HG03521 (cell line): ENCODE results near the gene HRH1.

Experiments
- ATAC-seq: cut with Tn5 transposase; IDR thresholded peaks from one replicate; pipeline ENCODE4 v1.9.1; 2021; ENCODE audit warnings: mild to moderate bottlenecking, moderate library complexity; ENCODE audit not compliant: unreplicated experiment

Gene HRH1

DNA sequence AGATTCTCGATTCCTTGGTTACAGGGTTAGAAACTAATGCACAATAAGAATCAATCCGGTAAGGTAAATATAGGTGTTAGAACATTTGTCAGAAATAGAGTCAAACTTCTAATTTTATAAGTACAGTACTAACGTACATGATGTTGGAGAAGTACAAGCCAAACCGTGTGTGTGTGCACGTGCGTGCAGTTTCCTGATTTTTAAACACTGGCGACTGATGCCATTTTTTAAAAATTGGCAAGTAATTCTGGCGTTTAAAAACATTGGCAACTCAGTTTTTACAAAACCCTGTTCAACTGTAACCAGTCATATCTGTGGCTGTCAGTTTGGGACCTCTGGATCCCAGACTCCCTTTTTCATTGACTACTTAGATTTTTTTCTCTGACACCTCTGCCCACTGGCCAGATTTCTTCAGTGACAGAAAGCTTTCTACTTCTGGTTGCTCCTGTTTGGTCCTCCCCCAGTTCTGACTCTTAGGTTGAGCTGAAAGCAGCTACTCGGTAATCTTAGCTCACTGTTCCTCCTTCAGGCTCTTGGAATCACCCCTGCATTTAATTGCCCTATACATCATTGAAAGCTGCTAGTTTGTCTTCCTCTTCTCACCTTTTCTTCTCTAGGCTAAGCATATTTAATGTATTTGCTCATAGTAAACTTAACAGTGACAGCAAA, 118.7 kb downstream of the HRH1 start:
- ATAC-seq, result no peak

DNA sequence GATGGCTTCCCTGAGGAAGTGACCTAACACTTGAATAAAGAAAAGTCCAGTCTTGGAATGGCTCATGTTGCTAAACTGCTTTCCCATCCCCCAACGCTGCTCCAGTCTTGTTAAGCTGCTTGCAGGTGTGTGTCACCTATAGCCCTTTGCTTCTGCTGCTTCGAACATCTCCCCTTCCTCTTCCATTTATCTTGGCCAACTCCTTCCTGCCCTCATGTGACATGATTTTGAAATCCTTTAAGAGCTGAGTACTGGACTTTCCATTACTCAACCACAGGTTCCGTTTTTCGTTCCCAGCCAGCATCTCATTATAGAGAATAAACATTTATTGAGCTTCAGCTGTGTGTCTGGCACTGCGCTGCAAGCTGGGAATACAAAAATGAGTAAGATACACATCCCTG, 119.6 kb downstream of the HRH1 start:
- no peak for ATAC-seq

DNA sequence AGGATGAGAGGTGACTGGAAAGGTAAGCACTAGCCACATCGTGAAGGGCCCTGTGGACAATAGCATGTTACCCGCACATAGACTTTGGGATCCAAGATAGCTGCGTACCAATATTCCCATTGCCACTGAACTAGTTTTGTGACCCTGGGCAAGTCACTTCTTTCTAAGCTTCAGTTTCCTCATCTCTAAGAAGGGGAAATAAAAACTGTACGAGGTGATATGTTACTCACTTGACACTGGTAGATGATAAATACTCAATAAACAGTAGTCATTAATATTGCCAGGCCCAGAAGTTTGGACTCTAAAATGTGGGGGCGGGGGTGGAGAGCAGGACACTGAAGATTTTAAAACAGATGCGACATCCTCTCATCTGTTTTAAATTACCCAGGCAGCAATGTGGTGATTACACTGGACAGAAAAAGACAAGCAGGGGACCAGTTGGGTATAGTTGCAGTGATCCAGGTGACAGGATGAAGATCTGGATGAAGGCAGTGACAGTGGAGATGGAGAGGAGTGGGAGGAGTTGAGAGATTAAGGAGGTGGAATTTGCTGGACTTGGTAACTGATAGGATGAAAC, 120.4 kb downstream of the HRH1 start:
- no peak for ATAC-seq

DNA sequence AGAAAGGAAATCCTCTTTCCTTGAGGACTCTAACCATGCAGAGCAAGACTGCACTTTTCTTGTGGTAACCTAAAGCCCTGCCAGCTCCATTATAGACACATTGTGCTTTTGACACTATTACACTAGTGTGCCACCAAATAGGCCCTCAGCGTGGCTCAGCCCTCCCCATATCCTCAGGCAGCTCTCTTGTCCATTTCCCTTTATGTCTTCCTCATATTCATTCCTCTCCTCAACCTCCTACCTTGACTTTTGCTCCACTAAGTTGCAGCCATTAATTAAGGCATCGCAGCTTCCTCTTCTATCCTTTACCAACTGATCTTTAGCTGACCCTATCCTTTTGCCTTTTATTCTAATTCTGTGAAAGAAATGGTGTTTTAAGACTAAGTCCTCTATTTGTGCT, 121.6 kb downstream of the HRH1 start:
- ATAC-seq, result no peak

DNA sequence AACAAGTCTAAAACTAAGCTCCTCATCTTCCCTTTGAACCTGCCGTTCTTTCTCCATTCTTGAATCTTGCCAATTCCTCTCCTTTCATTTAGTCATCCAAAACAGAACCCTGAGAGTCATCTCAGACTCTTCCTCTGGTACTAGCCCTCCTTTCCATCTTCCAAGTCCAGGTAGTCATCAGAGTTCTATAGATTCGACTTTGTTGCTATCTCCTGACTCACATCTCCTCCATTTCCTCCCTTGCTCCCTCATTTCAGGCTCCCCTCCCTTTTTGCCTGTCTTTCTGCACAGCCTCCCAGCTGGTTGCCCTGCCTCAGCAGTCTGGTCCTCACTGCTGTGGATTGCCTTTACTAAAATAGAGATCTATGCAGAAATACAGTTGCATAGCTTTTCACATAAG, 122.6 kb downstream of the HRH1 start:
- ATAC-seq, result no peak

DNA sequence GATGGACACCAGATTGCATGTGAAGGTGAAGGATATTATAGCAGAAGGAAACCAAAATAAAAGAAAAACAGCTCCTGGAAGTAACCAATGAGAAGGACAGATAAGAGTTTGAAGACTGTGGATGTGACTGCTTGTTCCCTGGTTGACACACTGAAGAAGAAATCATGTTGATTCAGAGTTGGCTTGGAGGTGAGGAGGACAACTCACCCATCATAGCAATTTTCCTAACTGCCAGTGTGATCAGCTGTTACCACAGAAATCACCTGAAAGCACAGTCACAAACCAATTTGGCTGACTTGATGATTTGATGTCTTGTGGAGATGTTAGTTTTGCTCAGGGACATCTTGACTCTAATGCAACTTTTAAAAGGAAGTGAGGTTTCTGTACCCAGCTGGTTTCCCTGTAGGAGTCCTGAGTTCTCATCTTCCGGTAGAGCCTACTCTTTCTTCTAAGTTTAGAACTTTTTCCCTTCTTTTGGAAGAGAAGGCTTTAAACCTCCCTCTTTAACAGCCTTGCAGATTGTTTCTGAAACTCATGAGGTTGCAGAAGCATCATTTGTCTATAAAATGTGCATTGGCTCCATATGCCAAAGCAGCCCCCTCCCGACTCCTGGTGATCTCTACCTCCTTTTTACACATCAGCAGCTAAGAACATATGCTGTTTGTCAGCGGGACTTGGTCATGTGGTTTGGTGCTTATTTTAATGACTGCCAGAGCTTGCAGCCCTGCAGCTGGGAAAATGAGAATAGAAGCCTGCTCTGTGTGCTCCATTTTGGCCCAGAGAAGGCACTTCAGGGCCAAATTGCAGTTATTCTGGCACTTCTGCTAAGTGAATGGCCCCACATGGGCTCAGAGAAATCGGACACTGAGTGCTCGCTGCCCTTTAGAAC, 128.2 kb downstream of the HRH1 start:
- no peak for ATAC-seq

DNA sequence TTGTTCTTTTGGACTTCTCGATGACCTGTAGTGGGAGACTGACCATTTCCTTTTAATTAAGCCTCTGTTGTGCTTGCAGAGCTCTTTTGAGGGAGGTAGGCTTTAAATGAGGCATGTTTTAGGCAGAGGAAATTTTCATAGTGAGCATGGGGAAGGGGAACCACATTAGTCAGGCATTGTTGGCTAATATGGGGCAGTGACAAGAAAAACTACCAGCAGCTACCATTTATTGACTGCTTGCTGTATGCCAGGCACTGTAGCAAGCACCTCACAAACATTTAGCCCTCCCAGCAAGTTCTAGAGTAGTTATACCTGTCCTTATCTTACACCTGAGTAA, 128.8 kb downstream of the HRH1 start:
- ATAC-seq, result no peak

DNA sequence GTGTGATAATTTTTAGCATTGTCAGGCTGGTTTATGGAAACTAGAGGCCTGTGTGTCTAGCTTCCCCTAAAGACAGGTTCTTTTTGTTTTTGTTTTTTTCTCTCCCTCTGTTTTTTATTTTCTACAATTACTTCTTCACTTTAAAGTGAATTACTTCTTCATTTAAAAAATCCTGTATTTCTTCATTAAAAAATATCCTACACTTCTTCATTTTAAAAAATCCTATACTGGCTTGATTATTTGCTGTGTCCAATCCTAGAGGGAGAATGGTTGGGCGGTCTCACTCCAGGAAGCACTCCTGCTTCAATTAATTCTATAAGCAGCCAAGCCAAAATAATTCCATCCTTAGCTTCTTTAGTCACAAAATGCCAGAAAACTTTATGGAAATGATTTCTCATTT, 129.7 kb downstream of the HRH1 start:
- ATAC-seq, result no peak

DNA sequence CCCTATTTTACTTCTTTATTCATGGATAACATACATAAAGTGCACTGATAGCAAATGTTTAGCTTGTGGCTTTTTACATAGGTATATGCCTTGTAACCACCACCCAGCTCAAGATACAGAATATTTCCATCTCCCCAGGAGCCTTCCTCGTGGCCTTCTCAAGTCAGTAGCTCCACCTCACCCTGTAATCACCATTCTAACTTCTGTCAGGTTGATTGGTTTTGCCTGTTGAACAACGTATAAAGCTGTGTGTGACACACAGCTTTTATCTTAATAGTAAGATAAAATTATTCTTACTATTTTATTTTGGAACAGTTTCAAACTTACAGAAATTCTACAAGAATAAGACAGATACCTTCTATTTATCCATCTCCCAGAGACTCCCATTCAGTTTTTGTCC, 131.2 kb downstream of the HRH1 start:
- no peak for ATAC-seq

DNA sequence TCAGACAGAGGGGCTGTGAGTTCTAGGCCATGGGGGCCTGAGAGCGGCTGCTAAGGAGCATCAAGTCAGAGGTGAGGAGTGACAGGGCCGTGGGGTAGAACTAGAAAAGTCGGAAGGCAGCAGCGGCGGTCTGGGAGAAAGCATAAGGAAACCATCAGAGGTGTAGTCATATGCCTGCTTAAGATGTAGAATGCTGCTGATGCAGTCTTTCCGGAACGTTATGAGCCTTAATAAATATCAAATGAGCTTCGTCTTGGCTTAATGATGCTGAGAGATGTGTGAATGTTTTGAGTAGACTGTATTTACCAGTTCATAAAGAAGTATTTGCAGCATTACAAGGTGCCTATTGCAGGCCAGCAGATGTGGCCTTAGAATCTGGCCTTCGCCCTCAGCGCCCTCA, 133.1 kb downstream of the HRH1 start:
- ATAC-seq, result no peak

DNA sequence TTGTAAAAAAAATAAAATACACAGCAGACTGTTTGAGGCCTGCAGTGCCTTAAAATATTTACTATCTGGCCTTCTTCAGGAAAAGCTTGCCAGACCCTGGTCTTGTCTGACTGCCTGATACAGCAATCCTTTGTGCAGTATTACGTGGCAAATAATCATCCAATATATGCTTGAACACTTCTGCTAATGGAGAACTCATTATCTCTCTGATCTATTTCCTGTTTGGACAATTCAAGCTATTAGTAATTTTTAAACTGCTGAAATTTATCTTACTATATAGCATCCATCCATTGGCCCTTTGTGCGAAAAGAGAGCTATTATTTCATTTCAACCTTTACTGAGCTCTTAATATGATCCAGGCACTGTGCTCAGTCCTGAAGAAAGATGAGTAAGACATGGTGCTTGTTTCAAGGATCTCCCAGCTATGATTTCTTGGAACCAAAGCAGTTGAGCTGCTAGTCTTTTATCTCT, 133.8 kb downstream of the HRH1 start:
- ATAC-seq, result no peak

DNA sequence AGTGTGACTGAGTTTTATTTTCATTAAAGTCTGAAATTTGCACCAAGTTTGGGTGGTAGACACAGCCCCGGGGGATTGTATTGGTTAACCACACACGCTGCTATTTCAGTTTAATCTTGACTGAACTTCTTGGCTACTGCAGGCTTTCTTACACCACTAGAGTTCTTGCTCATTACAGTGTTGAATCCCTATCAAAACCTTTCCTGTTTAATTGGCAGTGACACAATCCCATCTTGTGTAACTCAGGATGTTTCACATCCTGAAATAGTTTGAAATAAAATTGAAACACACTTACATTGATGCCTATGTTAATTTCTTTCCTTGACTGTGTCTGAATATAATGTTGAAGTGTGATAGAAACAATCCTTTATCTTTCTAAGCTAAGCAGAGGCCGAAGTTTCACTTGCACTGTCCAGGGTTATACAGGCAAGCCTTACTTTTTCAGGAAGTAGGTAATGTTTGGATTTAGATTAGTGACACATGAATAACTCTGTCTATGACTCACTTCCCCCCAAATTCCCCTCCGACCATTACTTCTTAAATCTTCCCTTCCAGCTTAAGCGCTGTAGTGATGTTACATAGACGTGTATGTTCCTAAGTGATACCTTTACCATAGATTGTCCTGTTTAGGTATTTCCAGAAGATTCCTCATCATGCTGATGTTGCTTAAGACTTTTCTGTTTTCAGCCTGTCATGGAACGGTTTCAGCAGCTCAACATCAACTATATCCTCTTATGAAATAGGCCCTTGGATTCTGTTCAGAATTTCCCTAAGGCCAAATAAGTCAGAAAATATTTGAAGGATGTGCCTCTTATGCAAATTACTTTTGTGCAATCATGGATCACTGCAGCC, 134.7 kb downstream of the HRH1 start:
- peak; percentile 66 for ATAC-seq

DNA sequence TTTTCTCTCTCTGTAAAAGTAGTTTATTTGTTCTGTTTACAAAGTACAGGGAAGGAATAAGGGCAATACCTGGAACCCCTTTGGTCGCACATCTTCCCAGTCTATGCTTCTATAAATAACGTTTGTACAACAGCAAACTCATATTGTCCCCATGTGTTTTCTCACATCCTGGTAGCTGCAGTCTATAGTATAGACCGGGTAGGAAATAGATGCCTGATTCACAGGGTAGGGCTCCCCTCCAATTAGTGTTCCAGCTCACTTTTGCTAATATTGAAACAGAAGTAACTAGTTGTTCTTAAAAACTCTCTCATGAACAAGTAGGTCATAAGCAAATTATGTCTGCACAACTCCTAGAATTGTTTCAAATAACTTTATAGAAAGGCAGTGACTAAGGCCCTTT, 135.6 kb downstream of the HRH1 start:
- no peak for ATAC-seq

DNA sequence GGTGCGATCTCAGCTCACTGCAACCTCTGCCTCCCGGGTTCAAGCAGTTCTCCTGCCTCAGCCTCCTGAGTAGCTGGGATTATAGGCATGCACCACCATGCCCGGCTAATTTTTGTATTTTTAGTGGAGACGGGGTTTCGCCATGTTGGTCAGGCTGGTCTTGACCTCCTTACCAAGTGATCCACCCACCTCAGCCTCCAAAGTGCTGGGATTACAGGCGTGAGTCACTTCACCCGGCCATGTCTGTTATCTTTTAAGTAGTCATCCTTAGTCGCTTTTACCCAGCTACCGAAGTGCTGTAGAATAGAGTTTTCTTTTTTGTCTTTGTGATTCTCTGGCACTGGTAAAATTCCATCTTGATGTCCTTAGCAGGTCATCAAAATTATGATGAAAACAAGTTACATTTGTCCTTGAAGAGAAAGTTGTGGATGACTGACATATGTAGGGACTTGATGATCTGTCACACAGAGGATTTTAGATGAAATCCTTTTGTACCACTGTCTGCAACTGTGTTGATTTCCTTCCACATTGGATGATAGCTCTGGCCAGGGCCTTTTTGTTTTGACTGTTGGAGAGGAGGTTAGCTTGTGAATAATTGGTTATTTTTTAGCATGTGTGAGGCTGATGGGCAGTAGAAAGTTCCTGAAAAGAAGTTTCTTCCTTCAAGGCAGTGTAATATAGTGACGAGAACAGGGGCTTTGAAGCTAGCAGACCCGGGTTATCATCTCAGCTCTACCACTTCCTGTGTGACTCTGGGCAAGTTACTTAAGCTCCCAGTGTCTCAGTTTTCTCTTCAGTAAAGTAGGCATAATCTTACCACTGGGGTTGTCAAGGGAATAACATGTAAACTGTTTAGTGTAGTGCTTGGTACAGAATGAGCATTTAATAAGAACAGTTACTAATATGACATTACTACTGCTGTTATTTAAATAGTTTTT, 136.7 kb downstream of the HRH1 start:
- ATAC-seq, result no peak

DNA sequence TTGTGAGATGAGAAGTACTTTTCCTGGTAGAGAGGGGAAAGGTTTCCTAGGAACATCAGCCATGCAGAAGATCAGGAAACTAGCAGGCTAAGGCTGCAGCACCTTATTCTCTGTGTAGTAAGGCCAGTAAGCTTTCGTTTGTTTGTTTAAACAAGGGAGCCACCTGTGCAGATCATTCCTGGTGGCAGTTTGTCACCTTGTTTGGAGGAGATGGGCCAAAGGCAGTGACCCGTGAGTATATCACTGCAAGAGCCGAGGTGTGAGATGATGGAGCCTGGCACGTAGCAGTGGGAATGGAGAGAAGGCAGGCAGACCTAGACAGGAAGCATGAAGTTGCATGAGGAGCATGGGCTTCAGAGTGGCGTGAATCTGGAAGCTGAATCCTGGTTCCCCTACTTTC, 137.5 kb downstream of the HRH1 start:
- no peak for ATAC-seq

DNA sequence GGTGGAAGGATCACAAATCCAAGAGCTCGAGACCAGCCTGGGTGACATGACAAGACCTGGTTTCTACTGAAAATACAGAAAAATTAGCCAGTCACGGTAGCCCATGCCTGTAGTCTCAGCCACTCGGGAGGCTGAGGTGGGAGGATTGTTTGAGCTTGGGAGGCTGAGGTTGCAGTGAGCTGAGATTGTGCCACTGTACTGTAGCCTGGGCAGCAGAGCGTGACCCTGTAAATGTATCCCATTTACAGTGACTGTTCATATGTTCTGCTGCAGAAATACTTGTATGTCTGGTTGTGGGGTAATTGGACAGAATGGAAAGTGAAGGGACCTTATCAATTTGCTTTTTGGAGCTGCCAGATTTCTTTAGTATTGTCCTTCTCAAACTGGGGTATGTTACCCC, 142.8 kb downstream of the HRH1 start:
- ATAC-seq, result no peak

DNA sequence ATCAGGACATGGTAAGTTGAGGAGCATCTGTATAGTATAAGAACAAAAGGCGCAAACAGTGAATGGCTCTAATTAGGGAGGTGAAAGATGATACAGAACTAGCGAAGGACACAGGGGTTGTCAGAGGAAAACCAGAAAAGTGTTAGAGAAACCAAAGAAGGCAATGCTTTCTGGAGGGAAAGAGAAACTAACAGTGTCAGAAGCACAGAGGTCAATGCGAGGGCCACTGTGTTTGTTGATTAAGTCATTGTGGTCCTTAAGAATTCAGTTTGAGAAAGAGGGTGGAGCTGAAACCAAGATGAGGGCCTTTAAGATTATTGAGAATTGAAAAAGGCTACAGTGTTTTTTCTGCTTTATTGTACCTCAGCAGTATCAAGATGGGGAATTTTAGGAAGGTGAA, 146.7 kb downstream of the HRH1 start:
- ATAC-seq, result peak; percentile 95

DNA sequence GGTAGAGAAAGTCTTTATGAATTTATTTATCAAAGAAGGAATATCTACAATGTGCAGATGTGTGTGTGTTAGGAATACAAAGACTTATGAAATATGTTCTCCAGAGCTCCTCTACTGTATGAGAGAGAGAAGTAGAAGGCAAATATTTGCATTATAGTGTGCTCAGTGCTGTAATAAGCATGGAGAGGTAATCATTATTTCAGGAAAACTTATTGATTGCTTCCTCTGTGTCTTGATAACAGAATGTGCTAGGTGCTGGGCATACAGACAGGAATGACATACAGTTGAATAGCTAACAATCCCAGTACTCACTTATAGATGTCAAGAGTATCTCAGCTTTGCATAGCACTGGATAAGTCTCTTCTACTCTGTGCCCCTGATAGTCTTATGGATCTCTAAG, 148.2 kb downstream of the HRH1 start:
- ATAC-seq, result no peak

DNA sequence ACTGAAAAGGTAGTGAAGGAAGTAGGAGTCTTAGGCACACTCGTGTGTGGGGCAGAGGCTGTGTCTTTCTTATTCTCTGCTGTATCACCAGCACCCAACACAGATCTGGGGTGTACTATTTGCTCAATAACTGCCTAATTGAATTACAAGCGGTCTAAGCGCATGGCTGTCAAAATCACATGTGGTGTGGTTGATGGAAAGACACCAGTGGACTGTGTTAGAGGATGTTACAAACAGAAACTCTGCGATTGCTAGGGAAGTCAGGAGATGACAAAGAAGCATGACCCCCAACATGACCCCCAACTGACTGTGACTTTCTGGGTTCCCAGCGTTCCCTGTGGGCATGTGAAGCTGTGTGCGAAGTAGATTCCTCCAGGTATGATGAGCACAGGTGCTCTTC, 149.9 kb downstream of the HRH1 start:
- no peak for ATAC-seq

DNA sequence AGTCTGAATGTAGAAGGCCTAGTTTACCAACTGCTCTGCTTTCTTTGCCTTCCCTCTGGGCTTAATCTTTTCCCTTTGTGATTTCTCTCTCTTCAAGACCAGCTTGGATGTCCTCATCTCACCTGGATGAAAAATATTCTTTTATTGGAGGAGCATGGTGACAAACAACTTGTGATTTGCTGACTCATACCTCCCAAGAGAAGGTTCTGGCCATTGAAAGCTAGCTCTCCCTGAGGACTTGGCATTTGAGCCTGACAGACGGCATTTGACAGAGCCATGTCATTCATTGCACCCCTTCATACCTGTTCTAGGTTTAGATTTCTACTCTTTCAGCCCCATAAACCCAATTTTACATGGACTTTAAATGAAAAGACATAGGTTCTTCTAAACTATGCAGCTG, 151.2 kb downstream of the HRH1 start:
- no peak for ATAC-seq
